Smooth muscle cell (in vitro differentiated cells): ENCODE measurements around the gene BCL2L14. TPM values are rescaled to one million over a fixed set of nuclear protein-coding genes. Genes with fewer than 3 reads are reported as not detected.

ENCODE experiments used
- DNase-seq: peaks from one replicate; lab custom pipeline; 2025; ENCODE audit not compliant: unreplicated experiment; lab: John Stamatoyannopoulos, UW
- H2AFZ ChIP-seq: fragments of 200-600 bp; sonication (generic); 2 replicates; pipeline ENCODE4 v1.6.0; 2016; ENCODE audit warnings: antibody characterized with exemption, low read depth, mild to moderate bottlenecking
- H3F3A ChIP-seq: fragments of 200-600 bp; sonication (generic); 2 replicates; pipeline ENCODE4 v1.6.0; 2017; ENCODE audit warnings: antibody characterized with exemption, low read depth
- H3K27ac ChIP-seq: fragments of 200-600 bp; sonication (generic); 2 replicates; pipeline ENCODE4 v1.5.1; 2016; ENCODE audit warnings: low read depth, mild to moderate bottlenecking
- H3K27me3 ChIP-seq: fragments of 200-600 bp; sonication (generic); 2 replicates; pipeline ENCODE4 v1.6.1; 2016; ENCODE audit warnings: low read depth, mild to moderate bottlenecking
- H3K36me3 ChIP-seq: fragments of 200-600 bp; sonication (generic); 2 replicates; pipeline ENCODE4 v1.5.1; 2016; ENCODE audit warnings: low read depth
- H3K4me1 ChIP-seq: fragments of 200-600 bp; sonication (generic); 2 replicates; pipeline ENCODE4 v1.5.1; 2016; ENCODE audit warnings: low read depth
- H3K4me2 ChIP-seq: fragments of 200-600 bp; sonication (generic); 2 replicates; pipeline ENCODE4 v1.6.0; 2016; ENCODE audit warnings: mild to moderate bottlenecking
- H3K4me3 ChIP-seq: fragments of 200-600 bp; sonication (generic); 2 replicates; pipeline ENCODE4 v1.5.1; 2016; ENCODE audit warnings: mild to moderate bottlenecking
- H3K79me2 ChIP-seq: fragments of 200-600 bp; sonication (generic); 2 replicates; pipeline ENCODE4 v1.6.0; 2016; ENCODE audit warnings: low read depth, mild to moderate bottlenecking
- H3K9ac ChIP-seq: fragments of 200-600 bp; sonication (generic); 2 replicates; pipeline ENCODE4 v1.6.0; 2016; ENCODE audit warnings: low read depth
- H3K9me3 ChIP-seq: fragments of 200-600 bp; sonication (generic); replicated peaks from 2 replicates; pipeline ENCODE4 v1.5.1; 2016; ENCODE audit warnings: low read depth
- H4K20me1 ChIP-seq: fragments of 200-600 bp; sonication (generic); 2 replicates; pipeline ENCODE4 v1.6.0; 2016; ENCODE audit warnings: low read depth
- CTCF ChIP-seq: fragments of 200-600 bp; sonication (generic); IDR thresholded peaks from 2 replicates; pipeline ENCODE4 v1.5.1; 2017; ENCODE audit warnings: borderline replicate concordance, mild to moderate bottlenecking, antibody characterized with exemption; ENCODE audit not compliant: insufficient read depth, poor library complexity, severe bottlenecking
- WGBS: methylation state at CpG from one replicate; pipeline ENCODE4 v1.1.7; 2016; ENCODE audit warnings: low lambda C conversion rate; 5-methylcytosine and 5-hydroxymethylcytosine counted together
- polyA plus RNA-seq: library from polyadenylated mRNA; unstranded; fragments of >200 nt; fragmentation: Nextera tagmentation; extraction: Ambion mirVana; gene quantifications from 2 replicates; pipeline ENCODE4 v1.2.1, GENCODE V29; 2016
- total RNA-seq: library from RNA; depleted of rRNA; stranded (reverse); fragments of >200 nt; gene quantifications from 2 replicates; pipeline ENCODE4 v1.2.3, GENCODE V29; 2014

The BCL2L14 gene
- total and polyA plus RNA-seq, 2 experiments from 2014 or later = not detected

GRCh38 chr12:12083688-12084087 is 12.9 kb downstream of the BCL2L14 start:
- Histone ChIP-seq H3K9me3 (no peaks in the 10 kb centered on the region), H3K9ac (no peak overlapping the region), H2AFZ (no peak overlapping the region), H3K79me2 (no peaks in the 10 kb centered on the region), H4K20me1 (no peaks in the 10 kb centered on the region), H3F3A (no peaks in the 10 kb centered on the region), H3K4me1 (peaks cover 10% of the 10 kb centered on the region), H3K27ac (no peak overlapping the region), H3K36me3 (no peaks in the 10 kb centered on the region), H3K4me3 (no peak overlapping the region), H3K27me3 (no peaks in the 10 kb centered on the region), H3K4me2 (no peak overlapping the region)
- 92% methylated on average over 8 of the region's 8 CpGs for WGBS
- no peak for TF ChIP-seq CTCF
- DNase-seq = no peak

- no peak overlapping the region for H3K9ac ChIP-seq
- no peak overlapping the region for H3K4me2 ChIP-seq
These were observed 15.6 kb downstream of the BCL2L14 start for GRCh38 chr12:12086362-12086761.

GRCh38 chr12:12086973-12087692 is 16.4 kb downstream of the BCL2L14 start:
- H3K79me2 ChIP-seq = no peaks in the 10 kb centered on the region
- H3F3A ChIP-seq = no peaks in the 10 kb centered on the region
- peaks cover 10% of the 10 kb centered on the region for H3K4me1 ChIP-seq
- no peak overlapping the region for H3K4me2 ChIP-seq
- no peak overlapping the region for H3K4me3 ChIP-seq
- no peaks in the 10 kb centered on the region for H3K27me3 ChIP-seq
- 76% methylated on average over 9 of the region's 9 CpGs for WGBS
- H2AFZ ChIP-seq = no peak overlapping the region
- H3K36me3 ChIP-seq = no peaks in the 10 kb centered on the region
- H3K27ac ChIP-seq = no peak overlapping the region
- no peaks in the 10 kb centered on the region for H4K20me1 ChIP-seq
- H3K9ac ChIP-seq = no peak overlapping the region
- no peak for TF ChIP-seq CTCF
- H3K9me3 ChIP-seq = no peaks in the 10 kb centered on the region
- DNase-seq = no peak

More at GRCh38 chr12:12086362-12086761, 15.6 kb downstream of the BCL2L14 start:
- Histone ChIP-seq H3K4me3 (no peak overlapping the region), H3K4me1 (peaks cover 10% of the 10 kb centered on the region), H3K79me2 (no peaks in the 10 kb centered on the region), H3K27ac (no peak overlapping the region), H3F3A (no peaks in the 10 kb centered on the region), H2AFZ (no peak overlapping the region), H3K9me3 (no peaks in the 10 kb centered on the region), H3K36me3 (no peaks in the 10 kb centered on the region), H4K20me1 (no peaks in the 10 kb centered on the region), H3K27me3 (no peaks in the 10 kb centered on the region)
- WGBS = 58% methylated on average over 5 of the region's 5 CpGs
- TF ChIP-seq CTCF = no peak
- no peak for DNase-seq

DNA sequence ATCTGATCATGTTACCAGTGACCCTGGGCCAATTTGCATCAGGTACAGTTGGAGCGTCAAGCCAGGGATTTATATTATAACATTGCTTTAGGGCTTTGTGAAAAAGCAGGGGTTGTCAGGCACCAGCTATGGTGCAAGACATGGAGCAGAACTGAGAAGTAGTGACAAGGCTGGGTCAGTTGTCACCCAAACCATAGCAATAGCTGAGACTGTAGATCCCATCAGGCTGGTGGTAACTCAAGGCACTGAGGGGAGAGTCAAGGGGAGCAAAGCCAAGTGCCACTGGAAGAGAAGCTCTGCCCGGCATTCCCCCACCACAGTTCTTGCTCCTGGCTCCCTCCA is 16.9 kb downstream of the BCL2L14 start:
- Histone ChIP-seq H3F3A (no peaks in the 10 kb centered on the region), H3K36me3 (no peaks in the 10 kb centered on the region), H3K79me2 (no peaks in the 10 kb centered on the region), H2AFZ (no peak overlapping the region), H3K27me3 (no peaks in the 10 kb centered on the region), H3K9me3 (no peaks in the 10 kb centered on the region), H4K20me1 (no peaks in the 10 kb centered on the region), H3K4me1 (peaks cover 10% of the 10 kb centered on the region), H3K9ac (no peak overlapping the region), H3K4me2 (no peak overlapping the region), H3K4me3 (no peak overlapping the region), H3K27ac (no peak overlapping the region)
- DNase-seq = no peak
- WGBS = 84% methylated on average over 2 of the region's 2 CpGs
- no peak for TF ChIP-seq CTCF
